GM21786 (cell line): Measurements from ENCODE around the gene DLG1.

Experiments used
- ATAC-seq: cut with Tn5 transposase; IDR thresholded peaks from one replicate; pipeline ENCODE4 v1.9.1; 2021; ENCODE audit not compliant: unreplicated experiment

The DLG1 gene

GRCh38 chr3:197320582-197320981 is 22.2 kb upstream of the DLG1 start:
- ATAC-seq: no peak

GRCh38 chr3:197317250-197317963 is 19.0 kb upstream of the DLG1 start:
- no peak for ATAC-seq

GRCh38 chr3:197312431-197312830 is 14.0 kb upstream of the DLG1 start:
- ATAC-seq: no peak

- ATAC-seq: no peak
These were observed 13.2 kb upstream of the DLG1 start for GRCh38 chr3:197311591-197311990.

GRCh38 chr3:197309528-197310361 is 11.3 kb upstream of the DLG1 start:
- no peak for ATAC-seq

GRCh38 chr3:197308591-197308990 is 10.2 kb upstream of the DLG1 start:
- ATAC-seq: no peak

- no peak for ATAC-seq
These were observed 8.1 kb upstream of the DLG1 start for GRCh38 chr3:197306374-197307086.

GRCh38 chr3:197305854-197306253 is 7.4 kb upstream of the DLG1 start:
- ATAC-seq: peak; percentile 91

- no peak for ATAC-seq
These were observed 5.0 kb upstream of the DLG1 start for GRCh38 chr3:197303452-197303851.

- no peak for ATAC-seq
These were observed 4.4 kb upstream of the DLG1 start for GRCh38 chr3:197302696-197303341.

- no peak for ATAC-seq
These were observed 3.6 kb upstream of the DLG1 start for GRCh38 chr3:197302033-197302432.

- ATAC-seq: no peak
These were observed 1.9 kb upstream of the DLG1 start for GRCh38 chr3:197300361-197300760.

- ATAC-seq: no peak
These were observed 788 bp upstream of the DLG1 start for GRCh38 chr3:197298945-197299854.

- peak; percentile 67 for ATAC-seq
These were observed 704 bp downstream of the DLG1 start for GRCh38 chr3:197297476-197298340.

- ATAC-seq: no peak
These were observed 1.4 kb downstream of the DLG1 start for GRCh38 chr3:197297002-197297401.

GRCh38 chr3:197296545-197296944 is 1.9 kb downstream of the DLG1 start:
- ATAC-seq: no peak

GRCh38 chr3:197295871-197296270 is 2.5 kb downstream of the DLG1 start:
- no peak for ATAC-seq

- ATAC-seq: no peak
These were observed 4.7 kb downstream of the DLG1 start for GRCh38 chr3:197293605-197294237.

- ATAC-seq: no peak
These were observed 5.8 kb downstream of the DLG1 start for GRCh38 chr3:197292648-197293047.
